Epithelial cell of prostate (primary cell): ENCODE measurements around the gene OASL.
"Not testable (repeated sequence)": the region's sequence is repeated elsewhere in the genome, so short reads cannot be mapped to it uniquely, and the experiment has no call there.

Experiments
- DNase-seq: peaks from one replicate; pipeline ENCODE4 v3.0.0-alpha.2; 2011; ENCODE audit warnings: low read depth, low spot score
- H3K27ac ChIP-seq: fragments of 450-650 bp; 2 replicates; pipeline ENCODE4 v1.5.1; 2017; ENCODE audit warnings: mild to moderate bottlenecking

Gene OASL, protein sequence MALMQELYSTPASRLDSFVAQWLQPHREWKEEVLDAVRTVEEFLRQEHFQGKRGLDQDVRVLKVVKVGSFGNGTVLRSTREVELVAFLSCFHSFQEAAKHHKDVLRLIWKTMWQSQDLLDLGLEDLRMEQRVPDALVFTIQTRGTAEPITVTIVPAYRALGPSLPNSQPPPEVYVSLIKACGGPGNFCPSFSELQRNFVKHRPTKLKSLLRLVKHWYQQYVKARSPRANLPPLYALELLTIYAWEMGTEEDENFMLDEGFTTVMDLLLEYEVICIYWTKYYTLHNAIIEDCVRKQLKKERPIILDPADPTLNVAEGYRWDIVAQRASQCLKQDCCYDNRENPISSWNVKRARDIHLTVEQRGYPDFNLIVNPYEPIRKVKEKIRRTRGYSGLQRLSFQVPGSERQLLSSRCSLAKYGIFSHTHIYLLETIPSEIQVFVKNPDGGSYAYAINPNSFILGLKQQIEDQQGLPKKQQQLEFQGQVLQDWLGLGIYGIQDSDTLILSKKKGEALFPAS

DNA sequence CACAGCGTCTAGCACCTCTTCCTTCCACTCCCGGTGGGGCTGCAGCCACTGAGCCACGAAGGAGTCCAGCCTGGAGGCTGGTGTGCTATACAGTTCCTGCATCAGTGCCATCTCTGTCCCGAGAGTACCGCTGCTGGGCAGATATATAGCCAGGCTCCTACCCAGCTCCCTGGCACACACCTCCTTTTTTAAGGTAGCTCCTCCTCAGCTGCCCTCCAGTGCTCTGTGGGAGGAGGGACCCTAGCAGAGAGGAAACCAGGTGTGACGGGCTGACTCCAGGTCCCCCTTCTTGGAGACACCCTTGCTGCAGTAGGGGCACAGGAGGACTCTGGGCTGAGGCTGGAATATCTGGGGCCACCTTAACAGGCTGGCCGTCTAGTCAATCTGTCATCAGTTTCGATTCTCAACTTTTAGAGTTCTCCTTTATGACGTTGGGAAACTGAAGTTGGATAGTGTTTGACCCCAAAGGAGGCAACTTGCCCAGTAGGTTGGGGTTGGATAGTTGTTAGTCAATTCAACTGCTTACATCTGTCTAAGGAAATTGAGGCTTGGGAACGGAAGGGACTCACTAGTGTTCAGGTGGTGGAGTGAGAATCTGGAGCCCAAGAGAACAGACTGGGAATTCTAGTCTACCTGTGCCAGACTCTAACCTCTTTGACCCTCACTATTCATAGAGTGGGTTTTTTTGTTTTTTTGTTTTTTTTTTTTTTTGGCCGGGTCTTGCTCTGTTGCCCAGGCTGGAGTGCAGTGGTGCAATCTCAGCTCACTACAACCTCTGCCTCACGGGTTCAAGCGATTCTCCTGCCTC is at the start of gene OASL:
OASL (minus strand) TSS at position 386 of the 808 bp plus-strand sequence; CDS start at position 111, 275 bp downstream.
- peak; percentile 80 for DNase-seq
- H3K27ac ChIP-seq = peak within 1 kb of the TSS; percentile 58

DNA sequence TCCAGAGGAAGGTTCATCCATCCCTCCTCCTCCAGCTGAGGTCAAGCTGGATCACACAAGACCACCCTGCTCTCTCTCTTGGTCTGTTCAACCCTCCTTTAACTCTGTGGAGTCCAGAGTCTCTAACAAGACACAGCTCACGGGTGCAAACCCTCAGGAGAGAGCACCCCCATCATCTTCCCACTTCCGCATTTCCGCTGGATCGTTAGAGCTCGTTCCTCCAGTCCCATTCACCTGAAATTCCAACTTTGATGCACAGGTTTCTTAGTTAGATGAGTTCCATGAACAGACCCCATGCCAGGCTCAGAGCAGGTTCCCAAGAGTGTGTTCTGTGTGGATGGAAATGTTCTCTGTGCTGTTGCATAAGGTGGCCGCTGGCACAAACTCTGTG is 49.1 kb upstream of the OASL start:
- H3K27ac ChIP-seq = no peak overlapping the region
- DNase-seq = no peak

DNA sequence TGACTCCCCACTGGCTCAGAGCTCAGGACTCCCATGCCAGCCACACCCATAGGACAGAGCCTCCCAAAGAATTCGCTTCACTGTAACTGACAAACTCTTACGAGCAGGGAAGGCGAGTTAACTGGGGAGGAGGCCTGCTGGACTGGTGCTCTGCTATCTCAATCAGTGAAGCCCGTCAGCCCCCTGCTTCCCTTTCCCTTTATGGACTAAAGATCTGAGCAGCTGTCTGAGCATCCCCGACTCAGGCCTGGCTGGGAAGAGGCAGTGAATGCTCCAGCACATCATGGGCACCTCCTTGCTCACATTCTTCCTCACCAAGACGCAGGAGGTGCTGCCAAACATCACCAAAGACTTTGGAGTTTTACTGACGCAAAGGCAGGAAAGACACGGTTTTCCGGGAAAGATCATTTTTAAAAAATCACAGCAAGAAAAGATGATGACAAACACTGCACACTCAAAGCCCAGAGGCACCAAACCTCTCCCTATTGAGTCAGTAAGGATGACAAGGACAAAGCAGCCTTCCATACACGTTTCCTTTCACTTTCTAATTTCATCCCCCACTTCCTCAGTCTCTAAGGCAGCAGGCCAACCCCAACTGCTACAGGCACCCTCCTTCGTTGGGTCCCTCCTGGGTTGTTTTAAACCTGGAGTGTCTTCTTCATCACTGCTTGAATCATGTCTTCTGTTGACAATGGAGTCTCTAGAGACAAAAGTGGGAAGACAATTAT is 48.6 kb upstream of the OASL start:
- H3K27ac ChIP-seq = no peak overlapping the region
- no peak for DNase-seq

DNA sequence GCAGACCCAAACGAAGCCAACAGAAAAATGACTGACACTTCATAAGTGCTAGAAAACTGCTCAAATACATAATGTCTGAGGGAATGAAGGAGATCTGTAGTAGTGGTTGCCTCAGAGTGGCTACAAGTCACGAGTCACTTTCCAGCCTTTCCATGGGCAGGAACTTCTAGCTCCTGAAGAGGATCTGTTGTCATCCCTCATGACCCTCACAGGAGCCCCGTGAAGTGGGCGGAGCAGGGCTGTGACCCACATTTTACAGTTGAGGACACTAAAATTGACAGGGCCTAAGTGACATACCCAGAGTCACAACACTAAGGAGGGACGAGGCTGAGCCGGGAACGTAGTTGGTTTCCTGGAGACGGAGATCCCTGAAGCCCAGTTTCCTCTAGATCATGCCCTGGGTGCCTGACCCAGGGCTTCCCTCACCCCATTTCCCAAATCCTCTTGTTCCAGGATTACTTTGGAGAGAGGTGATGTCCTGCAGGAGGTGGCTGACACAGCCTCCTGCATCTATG is 47.8 kb upstream of the OASL start:
- no peak for DNase-seq
- no peak overlapping the region for H3K27ac ChIP-seq

DNA sequence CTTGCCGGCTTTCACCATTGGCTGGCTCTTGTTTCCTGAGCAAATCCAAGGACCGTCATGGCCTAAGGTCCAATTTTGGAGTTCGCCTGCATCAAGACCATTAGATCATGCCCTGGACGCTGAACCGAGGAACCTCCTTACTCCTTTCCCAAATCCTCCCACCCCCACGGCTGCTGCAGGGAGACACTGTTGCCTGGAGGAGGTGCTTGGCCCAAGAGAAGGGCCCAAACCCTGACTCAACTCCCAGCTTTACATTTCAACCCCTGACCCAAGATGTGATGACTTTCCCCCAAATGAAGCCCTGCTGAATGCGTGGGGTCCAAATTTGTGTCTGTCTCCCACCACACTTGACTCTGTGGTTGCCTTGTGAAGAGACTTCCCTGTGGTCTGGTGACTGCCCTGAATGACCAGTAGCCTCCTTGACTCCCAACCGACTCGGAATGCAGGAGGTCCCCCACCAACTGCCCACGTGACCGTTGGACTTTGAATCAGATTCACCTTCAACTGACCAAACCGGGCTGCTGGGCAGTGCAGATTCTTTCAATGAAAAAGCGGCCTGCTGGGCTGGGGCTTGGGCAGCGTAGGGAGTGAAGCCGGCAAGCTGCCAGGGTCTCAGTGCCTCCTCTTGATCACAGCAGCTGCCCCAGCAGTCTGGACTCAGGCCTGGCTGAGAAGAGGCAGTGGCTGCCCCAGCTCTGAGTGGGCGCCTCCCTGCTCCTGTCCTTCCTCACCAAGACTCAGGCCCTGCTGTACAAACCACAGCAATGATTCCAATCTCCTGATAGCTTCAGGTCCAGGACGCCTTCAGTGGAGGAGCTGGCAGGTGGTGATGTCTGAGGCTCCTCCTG is 46.7 kb upstream of the OASL start:
- DNase-seq = no peak
- no peak overlapping the region for H3K27ac ChIP-seq

DNA sequence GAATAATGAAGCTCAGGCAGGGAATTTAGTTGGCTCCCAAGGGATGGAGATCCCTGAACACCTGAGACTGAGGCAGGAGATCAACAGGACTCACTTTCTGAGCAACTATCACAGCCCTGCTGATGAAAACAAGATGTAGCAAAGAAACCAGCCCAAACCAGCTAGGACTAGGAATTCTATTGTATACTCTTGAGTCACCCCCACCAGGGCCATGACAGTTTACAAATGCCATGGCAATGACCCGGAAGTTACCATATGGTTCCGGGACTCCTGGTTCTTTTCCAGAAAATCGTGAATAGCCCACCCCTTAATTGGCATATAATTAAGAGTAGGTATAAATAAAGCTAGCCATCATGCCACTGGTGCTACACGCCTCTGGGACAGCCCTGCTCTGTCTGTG is 46.0 kb upstream of the OASL start:
- no peak overlapping the region for H3K27ac ChIP-seq
- no peak for DNase-seq

DNA sequence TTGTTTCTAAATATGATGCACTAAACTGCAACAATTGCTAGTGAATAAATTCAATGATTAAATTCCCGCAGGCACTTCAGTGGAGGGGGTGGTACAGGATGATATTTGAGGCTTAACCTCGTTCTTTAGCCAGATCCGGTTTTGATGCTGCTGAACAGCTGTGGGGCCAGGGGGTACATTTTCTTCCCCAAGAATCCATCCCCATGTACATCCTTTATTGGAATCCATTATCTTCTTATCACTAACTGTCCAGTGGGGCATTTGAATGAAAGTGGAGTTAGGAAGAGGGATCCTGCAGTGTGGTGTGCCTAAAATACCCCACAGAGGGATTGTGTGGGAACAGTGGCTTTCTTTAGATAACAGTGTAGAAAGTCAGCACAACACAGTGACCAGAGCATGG is 45.2 kb upstream of the OASL start:
- H3K27ac ChIP-seq = no peak overlapping the region
- no peak for DNase-seq

DNA sequence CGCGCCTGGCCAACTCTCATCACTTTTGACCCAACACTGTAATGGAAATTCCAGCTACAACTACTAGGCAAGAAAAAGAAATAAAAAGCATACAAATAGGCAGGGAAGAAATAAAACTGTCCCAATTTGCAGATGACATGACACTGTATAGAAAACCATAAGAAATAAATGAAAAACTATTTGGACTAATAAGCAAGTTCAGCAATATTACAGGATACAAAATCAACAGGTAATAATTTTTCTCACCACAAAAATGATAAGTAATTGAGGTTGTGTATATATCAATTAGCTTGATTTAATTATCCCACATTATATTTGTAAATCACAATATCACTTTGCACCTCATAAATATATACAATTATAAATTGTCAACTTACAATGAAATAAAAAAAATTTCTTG is 41.9 kb upstream of the OASL start:
- DNase-seq = no peak
- no peak overlapping the region for H3K27ac ChIP-seq

DNA sequence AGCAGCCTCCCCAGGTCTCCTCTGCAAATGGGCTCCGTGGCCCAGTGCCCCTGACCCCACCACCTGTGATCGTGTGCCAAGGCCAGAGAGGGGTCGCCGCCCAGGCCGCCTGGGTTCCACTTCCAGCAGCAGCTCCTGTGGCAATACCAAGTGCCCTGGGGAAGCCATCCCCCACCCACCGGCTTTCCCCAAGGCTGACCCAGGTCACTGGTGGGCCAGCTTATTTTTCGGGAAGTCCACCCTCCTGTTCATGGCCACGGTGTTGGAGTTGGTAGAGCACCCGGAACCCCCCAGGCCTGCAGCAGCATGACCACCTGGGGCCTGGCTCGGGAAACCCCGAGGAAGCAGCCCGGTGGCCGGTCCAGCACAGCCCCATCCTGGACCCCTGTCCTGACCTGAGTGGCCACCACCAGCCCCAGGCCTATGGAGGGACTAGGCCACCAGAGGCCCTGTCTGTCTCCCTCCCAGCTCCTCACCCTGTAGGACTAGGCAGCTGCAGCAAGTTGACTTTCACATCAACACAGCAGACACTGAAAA is 40.8 kb upstream of the OASL start:
- DNase-seq = no peak
- H3K27ac ChIP-seq = no peak overlapping the region

DNA sequence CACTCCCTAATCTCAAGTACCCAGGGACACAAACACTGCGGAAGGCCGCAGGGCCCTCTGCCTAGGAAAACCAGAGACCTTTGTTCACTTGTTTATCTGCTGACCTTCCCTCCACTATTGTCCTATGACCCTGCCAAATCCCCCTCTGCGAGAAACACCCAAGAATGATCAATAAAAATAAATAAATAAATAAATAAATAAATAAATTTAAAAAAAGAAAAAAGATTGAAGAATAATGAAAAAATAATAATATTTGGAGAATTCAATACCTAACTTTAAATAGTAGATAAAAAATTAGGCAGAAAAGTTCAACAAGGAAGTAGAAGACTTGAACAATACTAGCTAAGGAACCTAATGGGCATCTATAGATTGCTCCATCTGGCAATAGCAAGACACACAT is 38.4 kb upstream of the OASL start:
- H3K27ac ChIP-seq, DNase-seq: not testable (repeated sequence)

DNA sequence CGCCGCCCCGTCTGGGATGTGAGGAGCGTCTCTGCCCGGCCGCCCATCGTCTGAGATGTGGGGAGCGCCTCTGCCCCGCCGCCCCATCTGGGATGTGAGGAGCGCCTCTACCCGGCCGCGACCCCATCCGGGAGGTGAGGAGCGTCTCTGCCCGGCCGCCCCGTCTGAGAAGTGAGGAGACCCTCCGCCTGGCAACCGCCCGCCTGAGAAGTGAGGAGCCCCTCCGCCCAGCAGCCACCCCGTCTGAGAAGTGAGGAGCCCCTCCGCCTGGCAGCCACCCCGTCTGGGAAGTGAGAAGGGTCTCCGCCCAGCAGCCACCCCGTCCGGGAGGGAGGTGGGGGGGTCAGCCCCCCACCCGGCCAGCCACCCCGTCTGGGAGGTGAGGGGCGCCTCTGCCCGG is 36.9 kb upstream of the OASL start:
- H3K27ac ChIP-seq, DNase-seq: not testable (repeated sequence)

DNA sequence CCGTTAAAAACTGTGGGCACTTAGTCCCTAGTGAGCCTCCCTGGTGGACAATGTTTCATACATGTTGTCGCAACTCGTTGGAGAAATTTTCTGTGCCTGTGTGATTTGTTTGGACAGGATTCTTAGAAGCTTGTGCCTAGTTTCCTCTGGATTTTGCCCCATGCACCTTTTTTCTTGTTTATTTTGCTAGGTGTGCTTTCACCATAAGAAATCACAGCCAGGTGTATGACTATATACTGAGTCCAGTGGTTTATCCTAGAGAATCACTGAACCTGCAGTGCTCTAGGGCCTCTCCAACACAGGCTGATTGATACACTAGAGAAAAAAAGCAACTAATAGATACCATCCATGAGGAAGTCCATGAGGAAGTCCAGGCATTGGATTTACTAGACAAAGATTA is 33.1 kb upstream of the OASL start:
- DNase-seq = no peak
- H3K27ac ChIP-seq = no peak overlapping the region

DNA sequence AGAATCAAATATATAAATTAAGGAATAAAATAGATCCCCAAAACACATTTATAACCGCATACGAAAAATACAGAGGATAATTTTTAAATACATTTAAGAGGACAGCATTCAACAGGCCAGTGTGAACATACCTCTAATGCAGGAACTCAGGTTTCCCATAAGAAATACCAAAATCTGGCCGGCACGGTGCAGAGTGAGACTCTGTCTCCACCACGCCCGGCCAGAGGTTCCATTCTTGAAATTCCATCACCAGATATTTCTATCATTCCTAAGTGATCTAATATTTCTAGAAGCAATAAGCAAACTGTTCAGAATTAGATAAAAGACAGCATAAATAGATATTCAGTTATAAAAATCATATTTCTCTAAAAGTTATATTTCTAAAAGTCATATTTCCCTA is 30.2 kb upstream of the OASL start:
- H3K27ac ChIP-seq = no peak overlapping the region
- no peak for DNase-seq

DNA sequence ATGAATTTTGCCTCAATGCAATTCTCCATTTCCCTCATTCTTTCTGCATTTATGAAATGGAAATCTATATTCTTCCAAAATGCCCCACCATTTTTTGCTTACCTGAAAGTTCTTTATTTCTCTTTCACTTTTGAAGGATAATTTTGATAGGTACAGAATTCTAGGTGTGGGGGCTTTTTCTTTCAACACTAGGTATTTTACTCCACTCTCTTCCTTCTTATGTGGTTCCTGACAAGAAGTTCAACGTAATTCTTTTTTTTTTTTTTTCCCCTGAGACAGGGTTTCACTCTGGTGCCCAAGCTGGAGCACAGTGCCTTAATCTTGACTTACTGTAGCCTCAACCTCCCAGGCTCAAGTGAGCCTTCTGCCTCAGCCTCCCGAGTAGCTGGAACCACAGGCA is 26.3 kb upstream of the OASL start:
- H3K27ac ChIP-seq = no peak overlapping the region

DNA sequence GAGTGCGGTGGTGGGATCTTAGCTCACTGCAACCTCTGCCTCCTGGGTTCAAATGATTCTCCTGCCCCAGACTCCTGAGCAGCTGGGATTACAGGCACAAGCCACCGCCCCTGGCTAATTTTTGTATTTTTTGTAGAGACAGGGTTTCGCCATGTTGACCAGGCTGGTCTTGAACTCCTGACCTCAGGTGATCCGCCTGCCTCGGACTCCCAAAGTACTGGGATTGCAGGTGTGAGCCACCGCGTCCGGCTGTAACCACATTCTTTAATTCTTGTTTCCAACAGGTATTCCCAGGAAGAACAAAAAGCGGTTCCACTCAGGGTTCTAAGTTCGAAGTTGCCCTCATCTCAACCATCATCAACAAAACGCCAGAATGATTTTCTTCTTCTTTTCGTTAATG is 25.5 kb upstream of the OASL start:
- not testable (repeated sequence) for H3K27ac ChIP-seq, DNase-seq

More for the DNA sequence above, 26.3 kb upstream of the OASL start:
- DNase-seq = no peak

DNA sequence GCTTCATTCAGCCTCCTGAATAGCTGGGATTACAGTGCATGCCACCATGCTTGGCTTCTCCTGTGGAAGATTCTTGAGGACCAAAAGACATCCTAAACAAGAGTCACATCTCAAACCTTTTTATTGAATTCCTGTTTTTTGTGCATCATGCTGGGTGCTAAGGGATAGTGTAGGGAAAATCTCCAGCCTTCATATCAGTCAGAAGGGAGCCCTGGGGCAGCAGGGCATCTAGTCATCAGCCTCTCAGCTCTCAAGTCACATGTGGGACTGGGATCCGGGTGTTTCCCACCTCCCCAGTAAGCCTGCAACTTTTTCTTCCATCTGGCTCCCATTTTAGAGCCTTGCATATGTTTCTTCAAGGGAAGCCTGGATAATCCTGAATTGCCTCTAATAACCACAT is 25.1 kb upstream of the OASL start:
- no peak for DNase-seq
- no peak overlapping the region for H3K27ac ChIP-seq

DNA sequence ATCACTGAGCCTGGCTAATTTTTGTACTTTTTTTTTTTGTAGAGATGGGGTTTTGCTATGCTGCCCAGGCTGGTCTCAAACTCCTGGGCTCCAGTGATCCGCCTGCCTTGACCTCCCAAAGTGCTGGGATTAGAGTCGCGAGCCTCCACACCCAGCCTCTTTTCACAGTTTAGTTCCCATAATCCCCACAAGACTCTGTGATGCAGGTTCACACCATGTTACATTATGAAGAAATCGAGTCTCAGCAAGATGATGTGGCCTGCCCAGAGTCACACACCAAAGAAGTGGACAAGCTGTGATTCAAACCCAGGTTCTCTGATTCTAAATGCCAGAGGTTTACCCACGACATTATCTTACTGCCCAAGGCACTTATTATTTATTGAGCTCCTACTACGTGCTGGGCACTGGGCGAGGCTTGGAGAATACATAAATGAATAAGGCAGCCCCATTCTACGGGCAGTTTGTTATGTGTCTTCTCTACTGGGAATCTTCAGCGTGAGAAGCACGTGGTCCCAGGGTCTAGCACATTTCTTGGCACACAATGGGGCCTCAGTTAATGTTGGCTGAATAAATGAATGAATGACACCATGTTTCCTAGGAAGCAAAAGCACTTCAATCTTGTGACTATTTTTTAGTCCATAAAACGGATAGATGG is 23.5 kb upstream of the OASL start:
- DNase-seq = no peak
- H3K27ac ChIP-seq = no peak overlapping the region

DNA sequence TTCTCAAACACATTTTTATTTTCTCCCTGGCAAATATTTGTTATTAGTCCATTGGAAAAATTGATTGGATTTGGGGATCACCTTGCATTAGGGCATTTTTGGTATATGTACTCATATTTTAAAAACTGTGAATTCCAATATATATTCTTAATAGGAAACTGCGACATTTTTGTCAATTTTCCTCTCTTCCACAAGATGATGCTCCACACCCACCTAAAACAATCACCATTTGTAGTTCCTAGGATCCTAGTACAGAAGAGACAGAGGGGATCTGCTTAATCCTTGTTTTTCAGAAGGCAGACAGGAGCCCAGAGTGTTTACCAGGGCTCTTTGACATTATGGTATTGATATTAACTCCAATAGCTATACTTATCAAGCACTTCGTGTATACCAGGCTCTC is 22.8 kb upstream of the OASL start:
- no peak overlapping the region for H3K27ac ChIP-seq
- DNase-seq = no peak
